K562 (cell line): ENCODE measurements around the gene TSC22D2. TPM values are rescaled to one million over a fixed set of nuclear protein-coding genes. Genes with fewer than 3 reads are reported as not detected.
A peak's percentile ranks its signal among the peaks of the same experiment; 100 is the strongest.

Experiments
- CREM ChIP-seq: IDR thresholded peaks from 2 replicates; pipeline ENCODE4 v1.6.1; 2014; ENCODE audit warnings: antibody characterized with exemption, low read depth
- EP400 ChIP-seq: fragments of 450-650 bp; IDR thresholded peaks from 2 replicates; pipeline ENCODE4 v1.6.1; 2017; ENCODE audit warnings: antibody characterized with exemption, mild to moderate bottlenecking, moderate library complexity
- FOXM1 ChIP-seq, 2 experiments: fragments of 450-650 bp in 1 of 2; sonication (generic) in 1 of 2; formaldehyde crosslinking in 1 of 2; IDR thresholded peaks; 2 replicates each; pipeline versions ENCODE4 v1.6.1 to v1.9.0; 2017 to 2022; ENCODE audit warnings: low read depth in 2 of 2, mild to moderate bottlenecking in 2 of 2, missing genetic modification reagents in 1 of 2, moderate library complexity in 1 of 2
- IFI16 ChIP-seq: fragments of 250-450 bp; sonication (Bioruptor Pico); IDR thresholded peaks from 2 replicates; pipeline ENCODE4 v2.1.2; 2022; ENCODE audit warnings: mild to moderate bottlenecking, inconsistent platforms
- NBN ChIP-seq: fragments of 450-650 bp; IDR thresholded peaks from 2 replicates; pipeline ENCODE4 v1.6.1; 2016; ENCODE audit warnings: low read depth, mild to moderate bottlenecking
- NCOR1 ChIP-seq: fragments of 450-650 bp; IDR thresholded peaks from 2 replicates; pipeline ENCODE4 v1.6.1; 2016; ENCODE audit warnings: mild to moderate bottlenecking, moderate library complexity
- SMAD4 ChIP-seq: fragments of 250-450 bp; sonication (Bioruptor Pico); conservative IDR thresholded peaks from 2 replicates; pipeline ENCODE4 v1.8.0; 2021; ENCODE audit warnings: inconsistent platforms, mild to moderate bottlenecking, moderate library complexity
- ZFP1 ChIP-seq: fragments of 450-650 bp; formaldehyde crosslinking; IDR thresholded peaks from 2 replicates; pipeline ENCODE4 v1.4.0; 2020; ENCODE audit warnings: mild to moderate bottlenecking, mixed read lengths
- ZNF696 ChIP-seq: fragments of 250-450 bp; sonication (Bioruptor Pico); conservative IDR thresholded peaks from 2 replicates; pipeline ENCODE4 v1.4.0; 2020; ENCODE audit warnings: mild to moderate bottlenecking, moderate library complexity
- ZNF717 ChIP-seq: fragments of 250-450 bp; sonication (Bioruptor Pico); IDR thresholded peaks from 2 replicates; pipeline ENCODE4 v1.5.0; 2021
- ZNF77 ChIP-seq: fragments of 250-450 bp; sonication (Bioruptor Pico); IDR thresholded peaks from 2 replicates; pipeline ENCODE4 v1.5.0; 2020
- polyA plus RNA-seq, 8 experiments: library from polyadenylated mRNA; depleted of rRNA in 4 of 8; stranded (reverse) in 5 of 8; unstranded in 3 of 8; fragments of >200 nt; fragmentation: Nextera tagmentation in 2 of 8; fragmentation: Illumina TruSeq in 1 of 8; extraction: Ambion mirVana in 2 of 8; extraction: Trizol in 1 of 8; gene quantifications; 2 replicates each; pipeline versions ENCODE4 v1.2.1 to v1.2.3, GENCODE V29; 2011 to 2014; ENCODE audit warnings: inconsistent platforms in 1 of 8, missing spikeins in 1 of 8
- total RNA-seq, 7 experiments: library from RNA; depleted of rRNA in 6 of 7; stranded (reverse); fragments of >200 nt in 6 of 7; fragmentation: Illumina TruSeq in 2 of 7; extraction: Trizol in 2 of 7; gene quantifications; 2 replicates each; pipeline versions ENCODE4 v1.2.1 to v1.2.3, GENCODE V29; 2011 to 2021; ENCODE audit warnings: low replicate concordance in 1 of 7
- TF ChIP-seq, protein P1 (sequence below), 2 experiments: fragments of 450-650 bp; IDR thresholded peaks; 2 replicates each; pipeline ENCODE4 v1.6.1; 2018; ENCODE audit warnings: mild to moderate bottlenecking in 2 of 2, low read depth in 1 of 2; ENCODE audit not compliant: partially characterized antibody in 2 of 2
- TF ChIP-seq, protein P2 (sequence below), 3 experiments: IDR thresholded peaks in 2 of 3; conservative IDR thresholded peaks in 1 of 3; 2 replicates each; pipeline ENCODE4 v1.5.1; 2011 to 2012; ENCODE audit warnings: low read length in 3 of 3, mild to moderate bottlenecking in 3 of 3, control low read depth in 2 of 3, improper control_type of control experiment in 1 of 3, inconsistent platforms in 1 of 3, low read depth in 1 of 3, mixed read lengths in 1 of 3, moderate library complexity in 1 of 3; ENCODE audit not compliant: insufficient read depth in 2 of 3
- TF ChIP-seq, protein P3 (sequence below), 2 experiments: fragments of 450-650 bp in 1 of 2; sonication (generic) in 1 of 2; formaldehyde crosslinking; conservative IDR thresholded peaks; 2 replicates each; pipeline versions ENCODE4 v1.4.0 to v1.8.1; 2020 to 2022; ENCODE audit warnings: mild to moderate bottlenecking in 1 of 2, missing genetic modification reagents in 1 of 2
- TF ChIP-seq, protein P4 (sequence below): fragments of 250-450 bp; sonication (Bioruptor Pico); IDR thresholded peaks from 2 replicates; pipeline ENCODE4 v1.8.0; 2022; ENCODE audit warnings: inconsistent platforms, mild to moderate bottlenecking, moderate library complexity, borderline replicate concordance
- TF ChIP-seq, protein P5 (sequence below): fragments of 150-350 bp; IDR thresholded peaks from 2 replicates; pipeline ENCODE4 v1.6.1; 2014; ENCODE audit warnings: low read depth, mild to moderate bottlenecking, low read length, borderline replicate concordance

TSC22D2 gene
- total and polyA plus RNA-seq, 9 of the 15 experiments (the other 6 are each of a cell fraction or from before 2014, with no cell fraction given) = 5.5 to 44.0 (median 19.3) TPM

DNA sequence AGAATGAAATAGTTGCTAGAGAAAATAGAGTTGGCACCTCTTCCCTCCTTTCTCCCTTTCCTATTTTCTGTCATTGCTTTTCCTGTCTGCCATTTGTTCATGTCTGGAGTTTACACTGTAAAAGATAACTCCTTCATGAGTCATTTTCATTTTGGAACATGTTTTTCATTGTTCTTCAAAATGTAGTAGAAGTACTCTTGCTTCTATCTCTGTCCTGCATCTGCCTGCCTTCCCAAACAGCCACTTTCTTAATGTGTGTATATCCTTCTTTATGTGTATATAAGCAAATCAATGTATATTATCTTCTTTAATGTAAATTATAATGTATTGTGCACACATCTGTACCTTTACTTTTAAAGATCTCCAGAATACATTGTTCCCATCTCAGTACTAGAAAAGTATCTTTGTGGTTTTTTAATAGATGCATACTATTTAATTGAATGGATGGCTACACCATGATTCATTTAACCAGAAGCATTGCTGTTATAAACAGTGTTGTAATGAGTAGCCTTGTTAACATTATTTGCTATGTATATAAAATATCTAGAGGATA is 41.1 kb downstream of the TSC22D2 start (continued):
- TF ChIP-seq EP400 (peak; percentile 17; the same call in 1 of the 2 replicates), ZFP1 (CRISPR knock-in tag) (no peak), FOXM1 (IDR thresholded peaks at IDR 0.05; ENCODE audit: low read depth) (peak; percentile 53), FOXM1 (CRISPR knock-in tag; IDR thresholded peaks at IDR 0.05; ENCODE audit: low read depth) (no peak), NCOR1 (peak; percentile 78), IFI16 (CRISPR knock-in tag) (no peak), ZNF696 (CRISPR knock-in tag) (no peak), ZNF77 (CRISPR knock-in tag) (no peak), ZNF717 (CRISPR knock-in tag) (no peak), SMAD4 (CRISPR knock-in tag) (peak; percentile 77), CREM (0 out of 2 replicates have a peak, but pooled peaks have one; percentile 20), NBN (no peak; the same call in none of the 2 replicates)
- TF ChIP-seq, protein P1, sequence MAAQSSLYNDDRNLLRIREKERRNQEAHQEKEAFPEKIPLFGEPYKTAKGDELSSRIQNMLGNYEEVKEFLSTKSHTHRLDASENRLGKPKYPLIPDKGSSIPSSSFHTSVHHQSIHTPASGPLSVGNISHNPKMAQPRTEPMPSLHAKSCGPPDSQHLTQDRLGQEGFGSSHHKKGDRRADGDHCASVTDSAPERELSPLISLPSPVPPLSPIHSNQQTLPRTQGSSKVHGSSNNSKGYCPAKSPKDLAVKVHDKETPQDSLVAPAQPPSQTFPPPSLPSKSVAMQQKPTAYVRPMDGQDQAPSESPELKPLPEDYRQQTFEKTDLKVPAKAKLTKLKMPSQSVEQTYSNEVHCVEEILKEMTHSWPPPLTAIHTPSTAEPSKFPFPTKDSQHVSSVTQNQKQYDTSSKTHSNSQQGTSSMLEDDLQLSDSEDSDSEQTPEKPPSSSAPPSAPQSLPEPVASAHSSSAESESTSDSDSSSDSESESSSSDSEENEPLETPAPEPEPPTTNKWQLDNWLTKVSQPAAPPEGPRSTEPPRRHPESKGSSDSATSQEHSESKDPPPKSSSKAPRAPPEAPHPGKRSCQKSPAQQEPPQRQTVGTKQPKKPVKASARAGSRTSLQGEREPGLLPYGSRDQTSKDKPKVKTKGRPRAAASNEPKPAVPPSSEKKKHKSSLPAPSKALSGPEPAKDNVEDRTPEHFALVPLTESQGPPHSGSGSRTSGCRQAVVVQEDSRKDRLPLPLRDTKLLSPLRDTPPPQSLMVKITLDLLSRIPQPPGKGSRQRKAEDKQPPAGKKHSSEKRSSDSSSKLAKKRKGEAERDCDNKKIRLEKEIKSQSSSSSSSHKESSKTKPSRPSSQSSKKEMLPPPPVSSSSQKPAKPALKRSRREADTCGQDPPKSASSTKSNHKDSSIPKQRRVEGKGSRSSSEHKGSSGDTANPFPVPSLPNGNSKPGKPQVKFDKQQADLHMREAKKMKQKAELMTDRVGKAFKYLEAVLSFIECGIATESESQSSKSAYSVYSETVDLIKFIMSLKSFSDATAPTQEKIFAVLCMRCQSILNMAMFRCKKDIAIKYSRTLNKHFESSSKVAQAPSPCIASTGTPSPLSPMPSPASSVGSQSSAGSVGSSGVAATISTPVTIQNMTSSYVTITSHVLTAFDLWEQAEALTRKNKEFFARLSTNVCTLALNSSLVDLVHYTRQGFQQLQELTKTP (IDR thresholded peaks at IDR 0.05; ENCODE audit: low read depth in 1 of 2, partially characterized antibody in 2 of 2) = peak; percentile 53 to 63
- TF ChIP-seq, protein P2, sequence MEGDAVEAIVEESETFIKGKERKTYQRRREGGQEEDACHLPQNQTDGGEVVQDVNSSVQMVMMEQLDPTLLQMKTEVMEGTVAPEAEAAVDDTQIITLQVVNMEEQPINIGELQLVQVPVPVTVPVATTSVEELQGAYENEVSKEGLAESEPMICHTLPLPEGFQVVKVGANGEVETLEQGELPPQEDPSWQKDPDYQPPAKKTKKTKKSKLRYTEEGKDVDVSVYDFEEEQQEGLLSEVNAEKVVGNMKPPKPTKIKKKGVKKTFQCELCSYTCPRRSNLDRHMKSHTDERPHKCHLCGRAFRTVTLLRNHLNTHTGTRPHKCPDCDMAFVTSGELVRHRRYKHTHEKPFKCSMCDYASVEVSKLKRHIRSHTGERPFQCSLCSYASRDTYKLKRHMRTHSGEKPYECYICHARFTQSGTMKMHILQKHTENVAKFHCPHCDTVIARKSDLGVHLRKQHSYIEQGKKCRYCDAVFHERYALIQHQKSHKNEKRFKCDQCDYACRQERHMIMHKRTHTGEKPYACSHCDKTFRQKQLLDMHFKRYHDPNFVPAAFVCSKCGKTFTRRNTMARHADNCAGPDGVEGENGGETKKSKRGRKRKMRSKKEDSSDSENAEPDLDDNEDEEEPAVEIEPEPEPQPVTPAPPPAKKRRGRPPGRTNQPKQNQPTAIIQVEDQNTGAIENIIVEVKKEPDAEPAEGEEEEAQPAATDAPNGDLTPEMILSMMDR (IDR thresholded peaks at IDR 0.05 in 2 of 3, conservative IDR thresholded peaks at IDR 0.05 in 1 of 3; ENCODE audit: insufficient read depth in 2 of 3, low read depth in 1 of 3, low read length in 3 of 3) = no peak
- TF ChIP-seq, protein P3, sequence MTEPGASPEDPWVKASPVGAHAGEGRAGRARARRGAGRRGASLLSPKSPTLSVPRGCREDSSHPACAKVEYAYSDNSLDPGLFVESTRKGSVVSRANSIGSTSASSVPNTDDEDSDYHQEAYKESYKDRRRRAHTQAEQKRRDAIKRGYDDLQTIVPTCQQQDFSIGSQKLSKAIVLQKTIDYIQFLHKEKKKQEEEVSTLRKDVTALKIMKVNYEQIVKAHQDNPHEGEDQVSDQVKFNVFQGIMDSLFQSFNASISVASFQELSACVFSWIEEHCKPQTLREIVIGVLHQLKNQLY (CRISPR knock-in tag; conservative IDR thresholded peaks at IDR 0.05) = no peak
- TF ChIP-seq, protein P4, sequence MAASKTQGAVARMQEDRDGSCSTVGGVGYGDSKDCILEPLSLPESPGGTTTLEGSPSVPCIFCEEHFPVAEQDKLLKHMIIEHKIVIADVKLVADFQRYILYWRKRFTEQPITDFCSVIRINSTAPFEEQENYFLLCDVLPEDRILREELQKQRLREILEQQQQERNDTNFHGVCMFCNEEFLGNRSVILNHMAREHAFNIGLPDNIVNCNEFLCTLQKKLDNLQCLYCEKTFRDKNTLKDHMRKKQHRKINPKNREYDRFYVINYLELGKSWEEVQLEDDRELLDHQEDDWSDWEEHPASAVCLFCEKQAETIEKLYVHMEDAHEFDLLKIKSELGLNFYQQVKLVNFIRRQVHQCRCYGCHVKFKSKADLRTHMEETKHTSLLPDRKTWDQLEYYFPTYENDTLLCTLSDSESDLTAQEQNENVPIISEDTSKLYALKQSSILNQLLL (CRISPR knock-in tag) = no peak
- TF ChIP-seq, protein P5, sequence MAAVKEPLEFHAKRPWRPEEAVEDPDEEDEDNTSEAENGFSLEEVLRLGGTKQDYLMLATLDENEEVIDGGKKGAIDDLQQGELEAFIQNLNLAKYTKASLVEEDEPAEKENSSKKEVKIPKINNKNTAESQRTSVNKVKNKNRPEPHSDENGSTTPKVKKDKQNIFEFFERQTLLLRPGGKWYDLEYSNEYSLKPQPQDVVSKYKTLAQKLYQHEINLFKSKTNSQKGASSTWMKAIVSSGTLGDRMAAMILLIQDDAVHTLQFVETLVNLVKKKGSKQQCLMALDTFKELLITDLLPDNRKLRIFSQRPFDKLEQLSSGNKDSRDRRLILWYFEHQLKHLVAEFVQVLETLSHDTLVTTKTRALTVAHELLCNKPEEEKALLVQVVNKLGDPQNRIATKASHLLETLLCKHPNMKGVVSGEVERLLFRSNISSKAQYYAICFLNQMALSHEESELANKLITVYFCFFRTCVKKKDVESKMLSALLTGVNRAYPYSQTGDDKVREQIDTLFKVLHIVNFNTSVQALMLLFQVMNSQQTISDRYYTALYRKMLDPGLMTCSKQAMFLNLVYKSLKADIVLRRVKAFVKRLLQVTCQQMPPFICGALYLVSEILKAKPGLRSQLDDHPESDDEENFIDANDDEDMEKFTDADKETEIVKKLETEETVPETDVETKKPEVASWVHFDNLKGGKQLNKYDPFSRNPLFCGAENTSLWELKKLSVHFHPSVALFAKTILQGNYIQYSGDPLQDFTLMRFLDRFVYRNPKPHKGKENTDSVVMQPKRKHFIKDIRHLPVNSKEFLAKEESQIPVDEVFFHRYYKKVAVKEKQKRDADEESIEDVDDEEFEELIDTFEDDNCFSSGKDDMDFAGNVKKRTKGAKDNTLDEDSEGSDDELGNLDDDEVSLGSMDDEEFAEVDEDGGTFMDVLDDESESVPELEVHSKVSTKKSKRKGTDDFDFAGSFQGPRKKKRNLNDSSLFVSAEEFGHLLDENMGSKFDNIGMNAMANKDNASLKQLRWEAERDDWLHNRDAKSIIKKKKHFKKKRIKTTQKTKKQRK = no peak
